AG08395 (cell line): ENCODE data around the gene TOMT.
"Not testable (repeated sequence)": the region's sequence is repeated elsewhere in the genome, so short reads cannot be mapped to it uniquely, and the experiment has no call there.

Experiments used
- DNase-seq: peaks from one replicate; pipeline ENCODE4 v3.0.0; 2012; ENCODE audit warnings: mixed read lengths, low spot score

The TOMT gene

GRCh38 chr11:72127923-72128322 lies 22.2 kb downstream of the TOMT start:
- no peak for DNase-seq

DNA sequence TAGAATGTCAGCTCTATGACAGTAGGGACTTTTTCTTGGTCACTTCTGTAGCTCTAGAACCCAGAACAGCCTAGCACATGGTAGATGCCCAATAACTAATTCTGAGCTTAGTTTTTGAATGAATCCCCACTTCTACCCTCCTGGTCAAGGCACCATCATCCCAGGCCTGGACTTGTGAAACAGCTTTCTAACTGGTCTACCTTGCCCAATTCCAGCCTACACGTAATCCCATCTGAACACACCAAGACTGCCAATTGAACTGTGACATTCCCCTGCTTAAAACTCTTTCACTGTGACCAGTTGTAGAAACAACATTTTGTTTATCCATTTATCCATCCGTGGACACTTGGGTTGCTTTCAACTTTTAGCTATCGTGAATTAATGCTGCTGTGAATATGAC lies 23.7 kb downstream of the TOMT start:
- no peak for DNase-seq

GRCh38 chr11:72132646-72133045 lies 26.9 kb downstream of the TOMT start:
- no peak for DNase-seq

GRCh38 chr11:72135473-72135872 lies 29.7 kb downstream of the TOMT start, which contains the start of gene FOLR3:
TSS of gene FOLR3 (plus strand) at chr11:72135725. CDS start at chr11:72135953, 228 bp downstream.
- DNase-seq = not testable (repeated sequence)

DNA sequence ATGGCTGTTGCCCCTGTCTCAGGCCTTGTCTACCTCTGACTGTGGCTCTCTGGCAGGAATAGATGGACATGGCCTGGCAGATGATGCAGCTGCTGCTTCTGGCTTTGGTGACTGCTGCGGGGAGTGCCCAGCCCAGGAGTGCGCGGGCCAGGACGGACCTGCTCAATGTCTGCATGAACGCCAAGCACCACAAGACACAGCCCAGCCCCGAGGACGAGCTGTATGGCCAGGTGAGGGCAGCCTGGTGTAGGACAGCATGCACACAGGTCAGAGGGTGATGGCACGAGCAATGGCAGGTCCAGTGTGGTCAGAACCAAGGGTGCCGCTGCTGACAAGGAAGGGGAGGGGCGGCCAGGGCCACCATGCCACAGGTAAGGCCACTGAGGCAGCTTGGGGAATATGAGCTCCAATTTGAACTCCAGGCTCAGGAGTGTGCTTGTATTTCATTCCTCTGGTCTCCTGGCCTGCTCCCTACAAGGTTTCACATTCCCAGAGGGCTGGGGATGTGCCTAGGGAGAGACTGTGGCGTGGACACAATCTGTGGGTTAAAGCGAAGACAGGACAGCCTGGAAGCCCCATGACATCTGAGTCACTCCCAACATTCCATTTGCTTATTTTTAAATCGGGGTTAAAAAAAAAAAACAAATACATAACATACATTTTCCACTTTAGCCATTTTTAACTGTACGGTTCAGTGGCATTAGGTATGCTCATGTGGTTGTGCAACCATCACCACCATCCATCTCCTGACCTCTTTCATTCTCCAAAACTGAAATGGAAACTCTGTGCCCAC lies 30.4 kb downstream of the TOMT start:
- no peak for DNase-seq

GRCh38 chr11:72136684-72137262 lies 31.0 kb downstream of the TOMT start:
- DNase-seq = no peak

DNA sequence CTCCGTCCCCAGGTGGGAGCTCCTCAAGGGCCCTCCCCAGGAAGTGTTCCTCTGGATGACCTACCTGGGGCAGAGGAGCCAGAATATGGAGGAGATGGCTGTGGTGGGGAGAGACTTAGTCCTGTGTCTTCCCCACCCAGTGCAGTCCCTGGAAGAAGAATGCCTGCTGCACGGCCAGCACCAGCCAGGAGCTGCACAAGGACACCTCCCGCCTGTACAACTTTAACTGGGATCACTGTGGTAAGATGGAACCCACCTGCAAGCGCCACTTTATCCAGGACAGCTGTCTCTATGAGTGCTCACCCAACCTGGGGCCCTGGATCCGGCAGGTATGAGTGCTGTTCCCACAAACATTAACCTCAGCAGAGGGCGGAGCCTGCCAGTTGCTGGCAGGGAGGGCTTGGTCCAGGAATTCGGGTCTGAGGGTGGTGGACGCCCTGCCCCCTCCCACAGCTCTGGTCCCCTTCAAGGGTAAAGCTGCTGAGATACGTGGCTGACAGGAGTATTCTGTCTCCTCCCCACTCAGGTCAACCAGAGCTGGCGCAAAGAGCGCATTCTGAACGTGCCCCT lies 33.2 kb downstream of the TOMT start:
- DNase-seq = no peak

DNA sequence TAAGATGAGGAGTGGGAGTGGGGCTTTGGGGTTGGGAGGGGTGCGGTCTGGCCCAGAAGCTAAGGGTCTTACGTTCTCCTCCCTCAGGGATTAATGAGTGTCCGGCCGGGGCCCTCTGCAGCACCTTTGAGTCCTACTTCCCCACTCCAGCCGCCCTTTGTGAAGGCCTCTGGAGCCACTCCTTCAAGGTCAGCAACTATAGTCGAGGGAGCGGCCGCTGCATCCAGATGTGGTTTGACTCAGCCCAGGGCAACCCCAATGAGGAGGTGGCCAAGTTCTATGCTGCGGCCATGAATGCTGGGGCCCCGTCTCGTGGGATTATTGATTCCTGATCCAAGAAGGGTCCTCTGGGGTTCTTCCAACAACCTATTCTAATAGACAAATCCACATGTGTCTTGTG lies 33.8 kb downstream of the TOMT start:
- no peak for DNase-seq

GRCh38 chr11:72140661-72141060 lies 34.9 kb downstream of the TOMT start:
- DNase-seq = no peak

- peak; percentile 92 for DNase-seq
Observed at GRCh38 chr11:72141066-72141465, 35.3 kb downstream of the TOMT start.

DNA sequence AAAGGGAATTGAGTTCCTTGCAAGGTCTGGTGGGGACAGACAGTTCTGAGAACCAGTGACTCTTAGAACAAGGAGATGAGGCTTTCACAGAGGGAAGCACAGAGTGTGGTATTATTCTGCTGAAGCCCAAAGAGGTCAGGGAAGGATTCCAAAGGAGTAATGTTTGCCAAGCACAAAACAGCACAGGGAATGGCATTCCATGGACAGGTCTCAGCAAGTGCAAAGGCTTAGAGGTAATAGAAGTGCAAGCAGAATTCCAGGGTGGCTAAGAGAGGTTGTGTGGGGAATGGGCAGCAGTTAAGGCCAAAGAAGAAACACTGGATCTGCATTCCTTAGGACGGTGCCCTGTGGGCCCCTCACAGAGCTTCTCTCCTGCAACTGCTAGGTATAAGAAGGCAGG lies 36.4 kb downstream of the TOMT start:
- DNase-seq = not testable (repeated sequence)

GRCh38 chr11:72142543-72142942 lies 36.8 kb downstream of the TOMT start:
- not testable (repeated sequence) for DNase-seq

- DNase-seq = peak; percentile 47
Observed at GRCh38 chr11:72144807-72145565, 39.3 kb downstream of the TOMT start.

DNA sequence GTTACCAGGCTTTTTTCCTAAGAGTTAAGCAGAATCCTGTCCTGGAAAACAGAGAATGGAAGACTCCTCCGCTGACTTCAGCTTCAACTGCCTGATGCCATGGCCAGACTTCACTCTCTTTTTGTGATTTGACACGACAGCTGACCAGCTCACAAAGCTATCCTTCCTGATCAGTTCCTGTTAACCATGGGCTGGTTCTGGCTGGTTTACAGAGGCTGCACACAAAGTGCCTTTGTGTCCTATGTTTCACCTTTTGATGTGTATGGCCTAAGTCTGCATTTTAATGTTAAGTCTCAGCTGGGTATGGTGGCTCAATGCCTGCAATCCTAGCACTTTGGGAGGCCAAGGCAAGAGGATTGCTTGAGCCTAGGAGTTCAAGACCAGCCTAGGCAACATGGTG lies 40.9 kb downstream of the TOMT start:
- DNase-seq = no peak

- DNase-seq = no peak
Observed at GRCh38 chr11:72150882-72151281, 45.2 kb downstream of the TOMT start.

GRCh38 chr11:72153874-72154273 lies 48.1 kb downstream of the TOMT start:
- DNase-seq = not testable (repeated sequence)

DNA sequence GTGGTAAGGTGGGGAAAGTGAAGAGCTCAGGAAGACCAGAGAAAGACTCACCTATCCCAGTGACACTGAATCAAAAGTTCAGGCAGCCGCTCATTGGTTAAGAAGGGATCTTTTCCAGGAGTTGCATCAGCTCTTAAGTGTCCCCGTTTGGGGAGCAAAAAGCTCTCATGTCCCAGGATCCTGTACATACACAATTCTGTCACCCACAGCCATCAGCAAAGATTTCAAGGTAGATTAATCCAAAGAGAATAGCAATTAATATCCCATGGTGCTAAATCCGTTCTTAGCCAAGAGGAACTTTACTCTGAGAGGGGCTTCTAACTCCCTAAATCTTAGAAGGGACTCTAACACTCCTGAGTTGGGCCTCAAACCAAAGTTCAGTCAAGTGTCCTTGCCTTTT lies 49.1 kb downstream of the TOMT start:
- DNase-seq = no peak

DNA sequence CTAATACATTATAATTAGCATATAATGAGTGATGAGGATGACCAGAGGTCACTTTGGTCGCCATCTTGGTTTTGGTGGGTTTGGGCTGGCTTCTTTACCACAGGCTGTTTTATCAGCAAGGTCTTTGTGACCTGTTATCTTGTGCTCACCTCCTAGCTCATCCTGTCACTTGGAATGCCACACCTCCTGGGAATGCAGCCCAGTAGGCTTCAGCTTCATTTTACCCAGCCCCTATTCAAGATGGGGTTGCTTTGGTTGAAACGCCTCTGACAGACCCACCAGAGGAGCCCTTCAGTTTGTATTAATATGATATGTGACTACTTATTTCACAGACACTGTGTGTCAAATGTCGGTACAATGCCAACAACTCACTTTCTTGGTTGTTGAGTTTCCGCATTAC lies 50.0 kb downstream of the TOMT start:
- DNase-seq = no peak

- DNase-seq = no peak
Observed at GRCh38 chr11:72157131-72157530, 51.4 kb downstream of the TOMT start.
